HFF-Myc (cell line): ENCODE results near the gene DPPA5.
"Not testable (repeated sequence)": the region's sequence is repeated elsewhere in the genome, so short reads cannot be mapped to it uniquely, and the experiment has no call there.

Experiments used
- DNase-seq: peaks from one replicate; pipeline ENCODE4 v3.0.0-alpha.2; 2011; ENCODE audit warnings: low read depth; ENCODE audit errors: extremely low read depth
- H3K4me3 ChIP-seq: replicated peaks from 2 replicates; pipeline ENCODE4 v1.5.1; 2011; ENCODE audit warnings: low read depth, mild to moderate bottlenecking, control low read depth, low read length
- TF ChIP-seq, protein P1 (sequence below): IDR thresholded peaks from 2 replicates; pipeline ENCODE4 v1.5.1; 2012; ENCODE audit warnings: mild to moderate bottlenecking, low read depth, low read length, control low read depth; ENCODE audit errors: missing control alignments

DPPA5 gene

DNA sequence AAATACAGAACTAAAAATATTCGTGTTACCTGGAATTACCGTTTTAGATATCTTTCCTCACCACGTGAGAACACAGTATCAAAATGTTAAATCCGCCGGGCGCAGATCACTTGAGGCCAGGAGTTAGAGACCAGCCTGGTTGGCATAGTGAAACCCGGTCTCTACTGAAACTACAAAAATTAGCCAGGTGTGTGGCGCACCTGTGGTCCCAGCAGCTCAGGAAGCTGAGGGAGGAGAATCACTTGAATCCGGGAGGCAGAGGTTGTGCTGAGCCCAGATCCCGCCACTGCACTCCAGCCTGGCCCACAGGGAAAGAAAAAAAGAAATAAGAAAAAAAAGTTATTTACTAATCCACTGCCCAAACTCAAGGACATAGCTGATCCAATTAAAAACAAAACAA lies 35.8 kb upstream of the DPPA5 start:
- TF ChIP-seq, protein P1, sequence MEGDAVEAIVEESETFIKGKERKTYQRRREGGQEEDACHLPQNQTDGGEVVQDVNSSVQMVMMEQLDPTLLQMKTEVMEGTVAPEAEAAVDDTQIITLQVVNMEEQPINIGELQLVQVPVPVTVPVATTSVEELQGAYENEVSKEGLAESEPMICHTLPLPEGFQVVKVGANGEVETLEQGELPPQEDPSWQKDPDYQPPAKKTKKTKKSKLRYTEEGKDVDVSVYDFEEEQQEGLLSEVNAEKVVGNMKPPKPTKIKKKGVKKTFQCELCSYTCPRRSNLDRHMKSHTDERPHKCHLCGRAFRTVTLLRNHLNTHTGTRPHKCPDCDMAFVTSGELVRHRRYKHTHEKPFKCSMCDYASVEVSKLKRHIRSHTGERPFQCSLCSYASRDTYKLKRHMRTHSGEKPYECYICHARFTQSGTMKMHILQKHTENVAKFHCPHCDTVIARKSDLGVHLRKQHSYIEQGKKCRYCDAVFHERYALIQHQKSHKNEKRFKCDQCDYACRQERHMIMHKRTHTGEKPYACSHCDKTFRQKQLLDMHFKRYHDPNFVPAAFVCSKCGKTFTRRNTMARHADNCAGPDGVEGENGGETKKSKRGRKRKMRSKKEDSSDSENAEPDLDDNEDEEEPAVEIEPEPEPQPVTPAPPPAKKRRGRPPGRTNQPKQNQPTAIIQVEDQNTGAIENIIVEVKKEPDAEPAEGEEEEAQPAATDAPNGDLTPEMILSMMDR, result no peak
- DNase-seq, result no peak
- H3K4me3 ChIP-seq, result no peak overlapping the region

DNA sequence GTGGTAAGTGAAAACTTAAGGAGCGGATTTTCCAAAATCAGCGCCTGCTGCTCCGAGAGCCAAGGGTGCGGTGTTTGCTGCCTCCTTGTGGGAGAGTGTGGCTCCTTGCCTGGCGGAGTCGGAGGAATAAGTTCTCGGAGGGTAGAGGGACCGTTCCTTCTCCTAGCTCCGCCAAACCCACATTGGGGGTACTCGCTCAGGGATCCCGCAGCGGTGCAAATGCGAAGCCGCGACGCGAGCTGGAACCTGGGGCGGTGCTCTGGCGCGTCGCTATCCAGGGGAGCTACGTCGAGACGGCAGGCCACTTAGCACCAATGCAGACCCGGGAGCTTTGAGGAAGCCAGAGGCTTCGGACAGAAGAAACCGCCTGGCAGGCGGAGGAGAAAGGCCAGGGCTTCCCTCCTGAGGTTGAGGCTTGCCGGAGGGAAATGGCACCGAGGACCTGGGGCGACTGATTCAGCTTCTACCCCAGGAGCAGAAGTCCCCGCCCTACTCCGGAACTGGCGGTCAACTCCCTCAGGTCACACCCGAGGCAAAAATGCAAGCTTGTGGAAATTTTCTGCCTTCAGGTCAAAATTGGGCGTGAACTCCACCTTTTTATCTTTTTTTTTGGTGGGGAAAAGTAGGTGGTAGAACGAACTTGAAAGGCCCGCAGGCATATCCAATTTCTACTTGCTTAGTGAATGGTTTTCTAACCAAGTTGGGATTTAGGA lies 34.9 kb upstream of the DPPA5 start:
- peak; percentile 30 for DNase-seq
- TF ChIP-seq, protein P1, result peak; percentile 83
- peak overlapping the region; percentile 50 for H3K4me3 ChIP-seq

DNA sequence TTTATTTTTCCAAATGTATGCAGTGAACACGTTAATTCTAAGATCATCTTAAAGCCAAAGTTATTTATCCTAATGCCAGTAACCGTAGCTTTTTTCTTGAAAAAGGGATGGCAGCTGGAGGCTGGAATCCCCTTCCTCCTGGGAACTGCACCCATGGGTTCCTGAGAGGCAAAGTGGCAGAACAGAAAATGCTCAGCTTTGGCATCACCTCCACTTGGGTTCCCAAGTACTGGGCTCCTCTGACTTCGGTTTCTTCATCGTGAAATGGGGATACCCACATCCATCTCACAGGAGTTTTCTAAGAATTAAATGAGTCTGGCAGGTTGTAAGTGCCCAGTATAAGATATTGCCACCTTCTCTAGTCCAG lies 34.3 kb upstream of the DPPA5 start:
- no peak for DNase-seq
- TF ChIP-seq, protein P1, result no peak
- peak overlapping the region; percentile 50 for H3K4me3 ChIP-seq

DNA sequence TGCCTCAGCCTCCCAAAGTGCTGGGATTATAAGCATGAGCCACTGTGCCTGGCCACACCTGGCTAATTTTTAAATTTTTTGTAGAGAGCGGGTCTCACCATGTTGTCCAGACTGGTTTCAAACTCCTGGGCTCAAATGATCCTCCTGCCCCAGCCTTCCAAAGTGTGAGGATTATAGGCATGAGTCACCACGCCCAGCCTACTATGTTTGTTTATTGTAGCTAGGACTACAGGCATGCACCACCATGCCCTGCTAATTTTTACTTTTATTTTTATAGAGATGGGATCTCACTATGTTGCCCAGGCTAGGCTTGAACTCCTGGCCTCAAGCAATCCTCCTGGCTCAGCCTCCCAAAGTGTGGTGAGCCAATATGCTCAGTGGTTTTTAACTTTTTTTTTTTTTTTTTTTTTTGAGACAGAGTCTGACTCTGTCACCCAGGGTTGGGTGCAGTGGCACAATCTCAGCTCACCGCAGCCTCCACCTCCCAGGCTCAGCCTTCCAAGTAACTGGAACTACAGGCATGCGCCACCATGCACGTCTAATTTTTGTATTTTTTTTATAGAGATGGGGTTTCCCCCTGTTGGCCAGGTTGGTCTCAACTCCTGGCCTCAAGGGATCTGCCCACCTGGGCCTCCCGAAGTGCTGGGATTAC lies 28.5 kb upstream of the DPPA5 start:
- TF ChIP-seq, protein P1, result no peak
- DNase-seq, result no peak
- H3K4me3 ChIP-seq, result no peak overlapping the region

DNA sequence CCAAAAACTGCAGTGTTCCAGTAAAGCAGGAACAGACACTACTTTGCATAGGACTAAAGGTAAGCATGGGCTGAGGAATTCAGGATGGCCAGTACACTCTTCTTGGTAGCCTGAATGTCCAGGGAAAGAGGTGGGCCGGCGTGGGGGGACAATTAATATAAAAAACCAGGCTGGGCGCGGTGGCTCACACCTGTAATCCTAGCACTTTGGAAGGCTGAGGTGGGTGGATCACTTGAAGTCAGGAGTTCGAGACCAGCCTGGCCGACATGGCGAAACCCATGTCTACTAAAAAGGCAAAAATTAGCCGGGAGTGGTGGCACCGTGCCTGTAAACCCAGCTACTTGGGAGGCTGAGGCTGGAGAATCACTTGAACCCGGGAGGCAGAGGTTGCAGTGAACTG lies 27.5 kb upstream of the DPPA5 start:
- not testable (repeated sequence) for H3K4me3 ChIP-seq, DNase-seq

DNA sequence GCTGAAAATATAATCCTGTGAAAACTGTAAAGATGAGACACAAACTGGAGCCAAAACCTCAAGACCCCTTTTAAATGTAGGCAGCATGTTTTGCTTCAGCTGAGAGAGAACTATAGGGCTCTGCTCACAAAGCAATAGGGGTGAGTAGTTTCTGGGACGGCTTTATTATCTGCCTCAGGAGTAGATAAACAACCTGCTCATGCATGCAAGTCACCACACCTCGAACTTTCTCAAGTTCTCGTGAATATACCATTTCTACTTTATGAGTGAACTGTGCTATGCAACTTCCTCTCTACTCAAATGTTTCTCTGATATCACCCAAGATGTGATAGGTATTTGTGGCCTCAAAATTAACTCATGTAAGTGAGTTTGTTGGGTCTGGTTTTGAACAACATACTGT lies 23.1 kb upstream of the DPPA5 start:
- TF ChIP-seq, protein P1, result no peak
- DNase-seq, result no peak
- no peak overlapping the region for H3K4me3 ChIP-seq

DNA sequence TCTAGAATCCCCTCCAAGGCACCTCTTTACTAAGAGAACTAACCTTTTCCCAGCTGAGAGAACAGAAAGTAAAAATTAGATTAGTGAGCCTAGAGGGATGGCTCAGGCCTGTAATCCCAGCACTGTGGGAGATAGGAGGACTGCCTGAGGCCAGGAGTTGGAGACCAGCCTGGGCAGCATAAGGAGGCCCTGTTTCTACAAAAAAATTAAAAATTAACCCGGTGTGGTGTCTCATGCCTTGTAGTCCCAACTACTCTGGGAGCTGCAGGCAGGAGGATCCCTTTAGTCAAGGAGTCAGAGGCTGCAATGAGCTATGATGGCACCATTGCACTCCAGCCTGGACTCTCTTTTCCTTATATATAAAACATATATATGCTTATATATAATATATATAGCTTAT lies 21.1 kb upstream of the DPPA5 start:
- DNase-seq, result no peak
- TF ChIP-seq, protein P1, result no peak
- H3K4me3 ChIP-seq, result no peak overlapping the region
